PC-9 (cell line): Measurements from ENCODE around the gene ASIC3.

ENCODE experiments used
- EZH2 ChIP-seq: fragments of 200-600 bp; sonication (generic); IDR thresholded peaks from 2 replicates; pipeline ENCODE4 v1.8.0; 2017; ENCODE audit warnings: antibody characterized with exemption, low read depth
- TF ChIP-seq, protein P1 (sequence below): fragments of 200-600 bp; sonication (generic); conservative IDR thresholded peaks from 2 replicates; pipeline ENCODE4 v1.6.1; 2017; ENCODE audit warnings: mixed run types, antibody characterized with exemption, mild to moderate bottlenecking, moderate library complexity

- TF ChIP-seq, protein P1, sequence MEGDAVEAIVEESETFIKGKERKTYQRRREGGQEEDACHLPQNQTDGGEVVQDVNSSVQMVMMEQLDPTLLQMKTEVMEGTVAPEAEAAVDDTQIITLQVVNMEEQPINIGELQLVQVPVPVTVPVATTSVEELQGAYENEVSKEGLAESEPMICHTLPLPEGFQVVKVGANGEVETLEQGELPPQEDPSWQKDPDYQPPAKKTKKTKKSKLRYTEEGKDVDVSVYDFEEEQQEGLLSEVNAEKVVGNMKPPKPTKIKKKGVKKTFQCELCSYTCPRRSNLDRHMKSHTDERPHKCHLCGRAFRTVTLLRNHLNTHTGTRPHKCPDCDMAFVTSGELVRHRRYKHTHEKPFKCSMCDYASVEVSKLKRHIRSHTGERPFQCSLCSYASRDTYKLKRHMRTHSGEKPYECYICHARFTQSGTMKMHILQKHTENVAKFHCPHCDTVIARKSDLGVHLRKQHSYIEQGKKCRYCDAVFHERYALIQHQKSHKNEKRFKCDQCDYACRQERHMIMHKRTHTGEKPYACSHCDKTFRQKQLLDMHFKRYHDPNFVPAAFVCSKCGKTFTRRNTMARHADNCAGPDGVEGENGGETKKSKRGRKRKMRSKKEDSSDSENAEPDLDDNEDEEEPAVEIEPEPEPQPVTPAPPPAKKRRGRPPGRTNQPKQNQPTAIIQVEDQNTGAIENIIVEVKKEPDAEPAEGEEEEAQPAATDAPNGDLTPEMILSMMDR: no peak
- no peak for TF ChIP-seq EZH2
Observed at GRCh38 chr7:151023232-151023631, 25.1 kb upstream of the ASIC3 start.
